ENCODE data around the gene CXCR6. TPM values are rescaled to one million over a fixed set of nuclear protein-coding genes. Genes with fewer than 3 reads are reported as not detected.

The CXCR6 gene
- total RNA-seq, 1 donor from 2014 or later, result not detected

DNA sequence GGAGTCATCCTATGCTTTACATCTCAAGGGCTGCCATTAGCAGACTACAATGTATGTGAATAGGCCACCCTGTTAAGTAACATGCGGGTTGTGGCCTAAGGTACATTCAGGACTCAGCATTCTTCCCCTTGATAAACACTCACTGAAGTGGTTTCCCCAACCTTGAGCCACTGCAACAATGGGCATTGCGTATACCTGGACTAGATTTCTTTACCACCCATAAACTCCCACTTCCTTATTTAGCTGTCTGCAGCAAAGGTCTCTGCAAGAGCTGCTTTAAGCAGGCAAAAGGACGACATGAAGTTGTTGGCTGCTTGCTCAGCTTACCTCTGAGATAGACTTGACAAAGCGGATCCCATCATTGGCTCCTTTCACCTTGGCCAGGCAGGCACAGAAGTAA is 36.1 kb downstream of the CXCR6 start:
- H3K36me3 ChIP-seq (ENCODE audit: control insufficient read depth, insufficient read depth, low read length), result peaks cover 4% of the 10 kb centered on the region
- DNase-seq (ENCODE audit: low read depth), result no peak
- TF ChIP-seq, protein P1, sequence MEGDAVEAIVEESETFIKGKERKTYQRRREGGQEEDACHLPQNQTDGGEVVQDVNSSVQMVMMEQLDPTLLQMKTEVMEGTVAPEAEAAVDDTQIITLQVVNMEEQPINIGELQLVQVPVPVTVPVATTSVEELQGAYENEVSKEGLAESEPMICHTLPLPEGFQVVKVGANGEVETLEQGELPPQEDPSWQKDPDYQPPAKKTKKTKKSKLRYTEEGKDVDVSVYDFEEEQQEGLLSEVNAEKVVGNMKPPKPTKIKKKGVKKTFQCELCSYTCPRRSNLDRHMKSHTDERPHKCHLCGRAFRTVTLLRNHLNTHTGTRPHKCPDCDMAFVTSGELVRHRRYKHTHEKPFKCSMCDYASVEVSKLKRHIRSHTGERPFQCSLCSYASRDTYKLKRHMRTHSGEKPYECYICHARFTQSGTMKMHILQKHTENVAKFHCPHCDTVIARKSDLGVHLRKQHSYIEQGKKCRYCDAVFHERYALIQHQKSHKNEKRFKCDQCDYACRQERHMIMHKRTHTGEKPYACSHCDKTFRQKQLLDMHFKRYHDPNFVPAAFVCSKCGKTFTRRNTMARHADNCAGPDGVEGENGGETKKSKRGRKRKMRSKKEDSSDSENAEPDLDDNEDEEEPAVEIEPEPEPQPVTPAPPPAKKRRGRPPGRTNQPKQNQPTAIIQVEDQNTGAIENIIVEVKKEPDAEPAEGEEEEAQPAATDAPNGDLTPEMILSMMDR (IDR thresholded peaks at IDR 0.05; ENCODE audit: insufficient read depth, low read length, poor library complexity, severe bottlenecking), result no peak
- H3K4me3 ChIP-seq (ENCODE audit: low read depth, low read length), result no peak overlapping the region
- no peaks in the 10 kb centered on the region for H3K27me3 ChIP-seq (ENCODE audit: control insufficient read depth, insufficient read depth, low read length)

DNA sequence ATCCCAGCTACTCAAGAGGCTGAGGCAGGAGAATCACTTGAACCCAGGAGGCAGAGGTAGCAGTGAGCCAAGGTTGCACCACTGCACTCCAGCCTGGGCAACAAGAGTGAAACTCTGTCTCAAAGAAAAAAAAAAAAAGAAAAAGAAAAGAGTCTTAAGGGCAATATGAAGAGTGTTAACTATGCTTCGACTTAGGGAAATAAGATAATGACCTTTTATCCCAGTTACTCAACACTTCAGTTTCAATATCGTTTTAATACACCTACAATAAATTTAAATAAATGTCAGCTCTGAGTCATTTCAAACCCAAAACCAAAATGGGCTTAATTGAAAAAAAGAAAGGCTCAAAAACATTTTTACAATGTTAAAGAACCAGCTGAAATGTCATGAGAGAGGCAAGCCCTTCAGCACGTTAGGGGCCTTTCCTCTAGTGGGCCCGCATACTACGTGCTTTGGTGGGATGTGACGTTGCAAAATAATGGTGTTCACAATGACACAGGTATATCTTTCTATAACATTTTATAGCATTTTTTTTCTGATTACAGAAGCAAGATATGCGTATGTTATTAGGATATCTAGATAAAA is 37.1 kb downstream of the CXCR6 start:
- Histone ChIP-seq H3K4me3 (ENCODE audit: low read depth, low read length) (no peak overlapping the region), H3K36me3 (ENCODE audit: control insufficient read depth, insufficient read depth, low read length) (peaks cover 4% of the 10 kb centered on the region), H3K27me3 (ENCODE audit: control insufficient read depth, insufficient read depth, low read length) (no peaks in the 10 kb centered on the region)
- TF ChIP-seq, protein P1 (IDR thresholded peaks at IDR 0.05; ENCODE audit: insufficient read depth, low read length, poor library complexity, severe bottlenecking), result no peak
- no peak for DNase-seq (ENCODE audit: low read depth)

DNA sequence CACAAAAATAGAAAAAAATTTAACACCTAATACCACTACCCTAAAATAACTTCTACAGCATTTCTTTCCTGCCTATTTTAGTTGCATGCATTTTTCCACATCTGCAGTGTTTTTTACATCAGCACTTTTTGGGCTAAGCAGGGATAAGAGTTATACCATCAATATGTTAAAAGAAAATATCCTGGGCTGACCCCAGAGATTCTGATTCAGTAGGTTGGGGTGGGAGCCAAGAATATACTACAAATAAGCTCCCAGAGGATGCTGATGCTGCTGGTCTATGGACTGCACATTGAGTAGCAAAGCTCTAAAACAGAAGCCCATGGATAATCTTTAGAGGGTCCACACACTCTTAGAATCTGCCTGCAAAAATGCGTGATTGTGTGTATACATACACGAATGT is 37.6 kb downstream of the CXCR6 start:
- no peak overlapping the region for H3K4me3 ChIP-seq (ENCODE audit: low read depth, low read length)
- TF ChIP-seq, protein P1 (IDR thresholded peaks at IDR 0.05; ENCODE audit: insufficient read depth, low read length, poor library complexity, severe bottlenecking), result no peak
- H3K27me3 ChIP-seq (ENCODE audit: control insufficient read depth, insufficient read depth, low read length), result no peaks in the 10 kb centered on the region
- no peak for DNase-seq (ENCODE audit: low read depth)
- peaks cover 4% of the 10 kb centered on the region for H3K36me3 ChIP-seq (ENCODE audit: control insufficient read depth, insufficient read depth, low read length)

DNA sequence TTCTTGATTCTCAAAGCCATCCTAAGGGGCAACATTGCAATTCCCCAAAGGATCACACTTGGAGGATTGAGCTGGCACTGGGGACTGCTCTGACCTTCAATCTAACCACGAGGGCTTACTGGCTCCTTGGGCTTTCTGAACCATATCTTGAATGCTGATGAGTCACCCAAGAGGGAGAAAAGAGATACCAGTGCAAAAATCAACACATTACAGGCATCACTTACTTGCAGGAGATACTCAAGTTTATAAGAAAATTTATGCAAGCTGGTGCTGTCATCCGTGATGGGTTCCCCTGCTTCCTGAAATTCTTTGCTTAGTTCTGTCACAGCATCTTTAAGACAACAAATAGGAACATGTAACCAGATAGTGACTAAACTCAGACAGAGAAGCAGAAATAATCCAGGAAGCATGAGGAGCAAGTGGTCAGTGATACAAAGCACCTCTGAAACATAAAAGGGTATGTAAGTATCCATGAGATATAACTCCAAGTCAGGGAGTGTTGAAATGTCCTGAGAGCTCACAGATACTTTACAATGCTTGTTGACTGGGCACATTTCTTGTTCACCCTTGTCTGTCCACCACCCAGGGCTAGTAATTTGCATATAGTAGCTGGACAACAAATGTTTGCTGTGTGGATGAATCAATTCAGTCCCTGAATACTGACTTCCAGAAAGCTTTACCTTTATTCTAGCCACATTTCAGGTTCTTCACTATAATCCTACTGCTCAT is 38.2 kb downstream of the CXCR6 start:
- Histone ChIP-seq H3K27me3 (ENCODE audit: control insufficient read depth, insufficient read depth, low read length) (no peaks in the 10 kb centered on the region), H3K4me3 (ENCODE audit: low read depth, low read length) (no peak overlapping the region), H3K36me3 (ENCODE audit: control insufficient read depth, insufficient read depth, low read length) (peaks cover 4% of the 10 kb centered on the region)
- TF ChIP-seq, protein P1 (IDR thresholded peaks at IDR 0.05; ENCODE audit: insufficient read depth, low read length, poor library complexity, severe bottlenecking), result no peak
- peak; percentile 64 for DNase-seq (ENCODE audit: low read depth)

DNA sequence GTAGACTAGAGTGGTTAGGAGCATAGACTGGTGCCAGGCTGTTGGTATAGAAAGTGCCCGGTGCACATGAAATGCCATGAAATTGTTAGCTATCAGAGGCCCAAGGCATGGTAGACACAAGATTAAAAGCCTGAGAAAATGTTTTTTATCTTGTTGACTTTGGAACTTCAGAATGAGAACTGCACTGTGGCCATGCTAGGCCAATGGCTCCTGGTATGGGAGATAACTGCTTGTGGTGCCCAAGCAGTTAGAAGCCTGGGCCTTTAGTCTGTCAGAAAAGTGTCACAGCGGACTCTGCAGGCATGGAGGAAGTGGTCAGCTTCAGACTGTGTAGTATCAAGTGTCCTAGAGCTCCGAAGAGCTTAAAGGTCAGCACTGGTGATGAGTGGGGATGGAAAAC is 40.5 kb downstream of the CXCR6 start:
- Histone ChIP-seq H3K4me3 (ENCODE audit: low read depth, low read length) (no peak overlapping the region), H3K27me3 (ENCODE audit: control insufficient read depth, insufficient read depth, low read length) (no peaks in the 10 kb centered on the region), H3K36me3 (ENCODE audit: control insufficient read depth, insufficient read depth, low read length) (peaks cover 4% of the 10 kb centered on the region)
- no peak for DNase-seq (ENCODE audit: low read depth)
- TF ChIP-seq, protein P1 (IDR thresholded peaks at IDR 0.05; ENCODE audit: insufficient read depth, low read length, poor library complexity, severe bottlenecking), result no peak

Data from kidney epithelial cell (primary cell).